HCT116 (cell line): ENCODE results near the gene GATAD2B. TPM values are rescaled to one million over a fixed set of nuclear protein-coding genes. Genes with fewer than 3 reads are reported as not detected.

ENCODE experiments used
- ATAC-seq: fragments of 200-7000 bp; cut with Tn5 transposase; 2 replicates; pipeline ENCODE4 v1.9.1; 2020; ENCODE audit warnings: mild to moderate bottlenecking, moderate library complexity
- BruUV-seq: library from RNA; stranded (reverse); fragments of 400-500 nt; replicated peaks from 2 replicates; lab custom pipeline; 2021; lab: Mats Ljungman, UMichigan
- CTCF ChIA-PET: fragments of 300-600 bp; sonication (Branson Sonifier 250); formaldehyde crosslinking; loops from one replicate; lab custom pipeline; 2021; ENCODE audit warnings: antibody characterized with exemption; lab: Charles Lee
- POLR2A ChIA-PET: fragments of 300-600, 350-600 bp; sonication (Branson Sonifier 250); formaldehyde crosslinking; loops from one replicate; lab custom pipeline; 2021; ENCODE audit warnings: antibody characterized with exemption; lab: Charles Lee
- RAD21 ChIA-PET, 2 experiments: fragments of 300-600 bp; sonication (Branson Sonifier 250); formaldehyde crosslinking; loops; one replicate each; lab custom pipeline; 2023; ENCODE audit warnings: low total read pairs in 2 of 2; ENCODE audit not compliant: uncharacterized antibody in 2 of 2, unreplicated experiment in 2 of 2, low non-redundant PET in 1 of 2; lab: Charles Lee
- DNase-seq: peaks from one replicate; pipeline ENCODE4 v3.0.0-alpha.2; 2010; ENCODE audit warnings: low read depth, low spot score
- H2AFZ ChIP-seq: fragments of 200-600 bp; shearing (Covaris generic), sonication (generic); 2 replicates; pipeline ENCODE4 v1.6.1; 2017; ENCODE audit warnings: low read depth, mixed run types, mixed read lengths, antibody characterized with exemption, low read length; ENCODE audit not compliant: poor library complexity, severe bottlenecking
- H3K27ac ChIP-seq: 2 replicates; pipeline ENCODE4 v1.5.1; 2012; ENCODE audit warnings: low read depth, low read length
- H3K27me3 ChIP-seq: fragments of 200-600 bp; sonication (generic); 2 replicates; pipeline ENCODE4 v1.6.1; 2016; ENCODE audit warnings: mixed run types, low read length, mixed read lengths; ENCODE audit not compliant: insufficient read depth
- H3K36me3 ChIP-seq, 2 experiments: fragments of 200-500 bp in 1 of 2; fragments of 200-600 bp in 1 of 2; sonication (Bioruptor generic) in 1 of 2; sonication (generic) in 1 of 2; 2 replicates each; pipeline versions ENCODE4 v1.5.1 to v1.6.1; 2014 to 2016; ENCODE audit warnings: low read length in 2 of 2, inconsistent platforms in 1 of 2, mixed read lengths in 1 of 2, mixed run types in 1 of 2; ENCODE audit not compliant: insufficient read depth in 2 of 2, control insufficient read depth in 1 of 2
- H3K4me1 ChIP-seq, 2 experiments: fragments of 200-600 bp in 1 of 2; sonication (generic) in 1 of 2; 2 replicates each; pipeline versions ENCODE4 v1.5.1 to v1.6.1; 2012 to 2017; ENCODE audit warnings: low read length in 2 of 2, inconsistent platforms in 1 of 2, mild to moderate bottlenecking in 1 of 2, mixed read lengths in 1 of 2, mixed run types in 1 of 2, moderate library complexity in 1 of 2; ENCODE audit not compliant: insufficient read depth in 2 of 2, control insufficient read depth in 1 of 2
- H3K4me2 ChIP-seq: fragments of 200-600 bp; sonication (generic); 2 replicates; pipeline ENCODE4 v1.6.1; 2017; ENCODE audit warnings: mixed run types, low read length, mixed read lengths
- H3K4me3 ChIP-seq, 2 experiments: fragments of 200-600 bp in 1 of 2; sonication (generic) in 1 of 2; replicated peaks in 1 of 2; 2 replicates each; pipeline ENCODE4 v1.5.1; 2011 to 2016; ENCODE audit warnings: low read length in 2 of 2, control low read depth in 1 of 2, low read depth in 1 of 2, mild to moderate bottlenecking in 1 of 2, mixed read lengths in 1 of 2, mixed run types in 1 of 2
- H3K79me2 ChIP-seq: fragments of 200-600 bp; sonication (generic); 2 replicates; pipeline ENCODE4 v1.6.1; 2017; ENCODE audit warnings: mild to moderate bottlenecking, mixed run types, low read length, moderate library complexity, mixed read lengths; ENCODE audit not compliant: insufficient read depth
- H3K9ac ChIP-seq: fragments of 200-600 bp; sonication (generic); 2 replicates; pipeline ENCODE4 v1.6.1; 2016; ENCODE audit warnings: low read length, mixed read lengths
- H3K9me2 ChIP-seq: fragments of 200-600 bp; sonication (generic), shearing (Covaris generic); 2 replicates; pipeline ENCODE4 v1.6.1; 2017; ENCODE audit warnings: mixed run types, mild to moderate bottlenecking, moderate library complexity; ENCODE audit not compliant: insufficient read depth
- H3K9me3 ChIP-seq, 2 experiments: fragments of 200-500 bp in 1 of 2; fragments of 200-600 bp in 1 of 2; sonication (Bioruptor generic) in 1 of 2; sonication (generic) in 1 of 2; 2 replicates each; pipeline ENCODE4 v1.6.1; 2014 to 2017; ENCODE audit warnings: low read length in 2 of 2, mixed read lengths in 2 of 2, inconsistent platforms in 1 of 2, low read depth in 1 of 2, mild to moderate bottlenecking in 1 of 2, mixed run types in 1 of 2, moderate library complexity in 1 of 2; ENCODE audit not compliant: control insufficient read depth in 1 of 2, insufficient read depth in 1 of 2
- H4K20me1 ChIP-seq: fragments of 200-600 bp; sonication (generic), shearing (Covaris generic); 2 replicates; pipeline ENCODE4 v1.6.1; 2017; ENCODE audit warnings: mixed run types, mild to moderate bottlenecking, moderate library complexity; ENCODE audit not compliant: insufficient read depth
- CBX3 ChIP-seq: IDR thresholded peaks from 2 replicates; pipeline ENCODE4 v1.6.1; 2012; ENCODE audit warnings: low read depth
- CTCF ChIP-seq, 3 experiments: fragments of 200-600 bp in 1 of 3; sonication (generic) in 1 of 3; IDR thresholded peaks in 2 of 3; conservative IDR thresholded peaks in 1 of 3; 2 replicates each; pipeline ENCODE4 v1.5.1; 2012 to 2017; ENCODE audit warnings: low read depth in 2 of 3, low read length in 2 of 3, antibody characterized with exemption in 1 of 3, borderline replicate concordance in 1 of 3, control low read depth in 1 of 3, mild to moderate bottlenecking in 1 of 3, mixed read lengths in 1 of 3, mixed run types in 1 of 3, moderate library complexity in 1 of 3; ENCODE audit not compliant: insufficient read depth in 1 of 3
- EGR1 ChIP-seq: IDR thresholded peaks from 2 replicates; pipeline ENCODE4 v1.6.1; 2012; ENCODE audit warnings: low read depth
- EZH2phosphoT487 ChIP-seq: fragments of 200-600 bp; IDR thresholded peaks from 2 replicates; pipeline ENCODE4 v1.6.1; 2018; ENCODE audit warnings: antibody characterized with exemption, borderline replicate concordance
- JUND ChIP-seq: IDR thresholded peaks from 2 replicates; pipeline ENCODE4 v1.6.1; 2012
- MAX ChIP-seq: IDR thresholded peaks from 2 replicates; pipeline ENCODE4 v1.6.1; 2012
- POLR2A ChIP-seq: IDR thresholded peaks from 2 replicates; pipeline ENCODE4 v1.7.0; 2011; ENCODE audit warnings: borderline replicate concordance; ENCODE audit not compliant: insufficient read depth, insufficient read length; ENCODE audit errors: extremely low read depth
- POLR2AphosphoS5 ChIP-seq: IDR thresholded peaks from 2 replicates; pipeline ENCODE4 v1.6.1; 2011; ENCODE audit warnings: mild to moderate bottlenecking, low read depth, low read length, moderate library complexity
- SIN3A ChIP-seq: IDR thresholded peaks from 2 replicates; pipeline ENCODE4 v1.6.1; 2012; ENCODE audit warnings: low read depth
- TCF7L2 ChIP-seq: IDR thresholded peaks from 2 replicates; pipeline ENCODE4 v1.7.0; 2011; ENCODE audit warnings: borderline replicate concordance, inconsistent platforms; ENCODE audit not compliant: insufficient read depth, insufficient read length; ENCODE audit errors: extremely low read depth
- YY1 ChIP-seq: IDR thresholded peaks from 2 replicates; pipeline ENCODE4 v1.6.1; 2011; ENCODE audit warnings: low read length, low read depth, moderate library complexity, mild to moderate bottlenecking; ENCODE audit not compliant: insufficient replicate concordance; ENCODE audit errors: extremely low read depth
- ZBTB33 ChIP-seq: IDR thresholded peaks from 2 replicates; pipeline ENCODE4 v1.6.1; 2011; ENCODE audit warnings: mild to moderate bottlenecking, low read length, moderate library complexity; ENCODE audit not compliant: insufficient replicate concordance; ENCODE audit errors: extremely low read depth
- ZFX ChIP-seq: fragments of 450-650 bp; IDR thresholded peaks from 2 replicates; pipeline ENCODE4 v1.6.1; 2017
- intact Hi-C: fragments of 100-400 bp; cut with micrococcal nuclease; formaldehyde crosslinking; loops from 2 replicates; pipeline ENCODE4 v1.10.0; 2022
- total RNA-seq: library from RNA; stranded (reverse); gene quantifications from one replicate; pipeline ENCODE4 v1.2.1, GENCODE V29; 2021; ENCODE audit not compliant: unreplicated experiment

The GATAD2B gene
- total RNA-seq, 1 experiment from 2014 or later, result 50.2 TPM

- no peaks in the 10 kb centered on the region for H3K9me2 ChIP-seq
- H4K20me1 ChIP-seq, result no peaks in the 10 kb centered on the region
- H3K79me2 ChIP-seq, result peaks cover 3% of the 10 kb centered on the region; the same call in 1 of the 2 replicates
- ATAC-seq (no peak), DNase-seq (no peak)
- ChIA-PET POLR2A (no interaction called here), RAD21 (no interaction called here), CTCF (no interaction called here)
- H3K4me2 ChIP-seq, result no peak overlapping the region
- intact Hi-C loops, result no loop called here
- no peak overlapping the region for H3K27ac ChIP-seq
- peaks cover 11 to 24% of the 10 kb centered on the region in 2 experiments; a peak in 3 of 4 replicates for H3K36me3 ChIP-seq
- no peak overlapping the region for H2AFZ ChIP-seq
- no peaks in the 10 kb centered on the region for H3K4me1 ChIP-seq
- H3K9ac ChIP-seq, result no peak overlapping the region
- TF ChIP-seq TCF7L2 (no peak), SIN3A (no peak), CTCF (IDR thresholded peaks at IDR 0.05 in 2 of 3, conservative IDR thresholded peaks at IDR 0.05 in 1 of 3; ENCODE audit: borderline replicate concordance in 1 of 3, insufficient read depth in 1 of 3, low read depth in 2 of 3, low read length in 2 of 3) (no peak), POLR2AphosphoS5 (no peak), CBX3 (no peak), YY1 (no peak), ZFX (no peak), POLR2A (no peak)
- BruUV-seq, result no TSS peak
- no peaks in the 10 kb centered on the region for H3K27me3 ChIP-seq
- no peak overlapping the region for H3K4me3 ChIP-seq
- H3K9me3 ChIP-seq, result no peaks in the 10 kb centered on the region
Observed at GRCh38 chr1:153938996-153939395, 16.2 kb upstream of the GATAD2B start.

GRCh38 chr1:153937331-153937730, 14.6 kb upstream of the GATAD2B start:
- ATAC-seq, result no peak

More at GRCh38 chr1:153937331-153937730, 14.6 kb upstream of the GATAD2B start:
- H3K27me3 ChIP-seq, result no peaks in the 10 kb centered on the region
- no peaks in the 10 kb centered on the region for H3K9me2 ChIP-seq
- POLR2A ChIA-PET, result no interaction called here
- H3K4me3 ChIP-seq, result no peak overlapping the region
- DNase-seq, result no peak
- H3K9me3 ChIP-seq, result no peaks in the 10 kb centered on the region
- H3K4me1 ChIP-seq, result no peaks in the 10 kb centered on the region
- H3K4me2 ChIP-seq, result no peak overlapping the region
- peaks cover 14 to 28% of the 10 kb centered on the region in 2 experiments; a peak in 3 of 4 replicates for H3K36me3 ChIP-seq
- no peaks in the 10 kb centered on the region for H4K20me1 ChIP-seq
- no peak overlapping the region for H3K27ac ChIP-seq
- no peak overlapping the region for H3K9ac ChIP-seq
- TF ChIP-seq MAX, result no peak
- no peak for TF ChIP-seq YY1
- TF ChIP-seq EGR1, result no peak
- no peak for TF ChIP-seq TCF7L2
- TF ChIP-seq EZH2phosphoT487, result no peak
- no peak for TF ChIP-seq JUND
- TF ChIP-seq ZBTB33, result no peak
- TF ChIP-seq CTCF (IDR thresholded peaks at IDR 0.05 in 2 of 3, conservative IDR thresholded peaks at IDR 0.05 in 1 of 3; ENCODE audit: borderline replicate concordance in 1 of 3, insufficient read depth in 1 of 3, low read depth in 2 of 3, low read length in 2 of 3), result no peak
- H3K79me2 ChIP-seq, result no peaks in the 10 kb centered on the region
- CTCF ChIA-PET, result no interaction called here
- RAD21 ChIA-PET, result no interaction called here
- no TSS peak for BruUV-seq
- H2AFZ ChIP-seq, result no peak overlapping the region
- intact Hi-C loops, result no loop called here
